IMR-90 (cell line): Measurements from ENCODE around the gene NOSTRIN. TPM values are rescaled to one million over a fixed set of nuclear protein-coding genes. Genes with fewer than 3 reads are reported as not detected.

ENCODE experiments used
- ATAC-seq: fragments of 200-7000 bp; cut with Tn5 transposase; 2 replicates; pipeline ENCODE4 v1.9.1; 2020; ENCODE audit warnings: low read depth, mild to moderate bottlenecking, moderate library complexity
- BruUV-seq: library from RNA; stranded (reverse); fragments of 400-500 nt; replicated peaks from 2 replicates; lab custom pipeline; 2021; lab: Mats Ljungman, UMichigan
- CTCF ChIA-PET: fragments of 300-600 bp; formaldehyde crosslinking; extraction: SDS; loops from one replicate; lab custom pipeline; 2021; ENCODE audit warnings: antibody characterized with exemption; lab: Yijun Ruan, JAX
- POLR2A ChIA-PET: fragments of 300-600 bp; sonication (Branson Sonifier 250); formaldehyde crosslinking; loops from one replicate; lab custom pipeline; 2022; ENCODE audit warnings: antibody characterized with exemption; ENCODE audit not compliant: unreplicated experiment; lab: Charles Lee
- DNase-seq: peaks from one replicate; pipeline ENCODE4 v3.0.0; 2013
- H2AFZ ChIP-seq: replicated peaks from 2 replicates; pipeline ENCODE3; 2013; ENCODE audit warnings: low read length, mild to moderate bottlenecking; ENCODE audit not compliant: poor library complexity
- H2AK5ac ChIP-seq: 2 replicates; pipeline ENCODE4 v1.6.1; 2013; ENCODE audit warnings: low read depth, low read length, inconsistent platforms
- H2AK9ac ChIP-seq: replicated peaks from 2 replicates; pipeline ENCODE3; 2013; ENCODE audit warnings: mild to moderate bottlenecking, low read depth, low read length, moderate library complexity; ENCODE audit not compliant: poor library complexity
- H2BK120ac ChIP-seq: 2 replicates; pipeline ENCODE4 v1.6.1; 2013; ENCODE audit warnings: low read depth, low read length, inconsistent platforms
- H2BK15ac ChIP-seq: 3 replicates; pipeline ENCODE4 v1.6.1; 2013; ENCODE audit warnings: low read depth, low read length, inconsistent platforms
- H2BK20ac ChIP-seq: 2 replicates; pipeline ENCODE4 v1.6.1; 2013; ENCODE audit warnings: low read depth, mild to moderate bottlenecking, inconsistent platforms, low read length, moderate library complexity
- H2BK5ac ChIP-seq: 2 replicates; pipeline ENCODE4 v1.6.1; 2013; ENCODE audit warnings: mild to moderate bottlenecking, low read depth, low read length, inconsistent platforms; ENCODE audit not compliant: poor library complexity, severe bottlenecking
- H3K14ac ChIP-seq: replicated peaks from 2 replicates; pipeline ENCODE4 v1.6.1; 2013; ENCODE audit warnings: low read depth, low read length, inconsistent platforms
- H3K18ac ChIP-seq: 2 replicates; pipeline ENCODE4 v1.6.1; 2013; ENCODE audit warnings: low read depth, low read length, control low read depth
- H3K23ac ChIP-seq: 2 replicates; pipeline ENCODE4 v1.6.1; 2013; ENCODE audit warnings: low read depth, low read length, inconsistent platforms
- H3K27ac ChIP-seq: 2 replicates; pipeline ENCODE4 v1.5.1; 2013; ENCODE audit warnings: mild to moderate bottlenecking, control low read depth, low read length; ENCODE audit not compliant: insufficient read depth
- H3K27me3 ChIP-seq: 2 replicates; pipeline ENCODE4 v1.6.1; 2013; ENCODE audit warnings: low read length; ENCODE audit not compliant: control insufficient read depth, insufficient read depth
- H3K36me3 ChIP-seq: 2 replicates; pipeline ENCODE4 v1.6.1; 2013; ENCODE audit warnings: low read length, mixed read lengths; ENCODE audit not compliant: control insufficient read depth, insufficient read depth
- H3K4ac ChIP-seq: 2 replicates; pipeline ENCODE4 v1.6.1; 2013; ENCODE audit warnings: low read depth, low read length, inconsistent platforms
- H3K4me1 ChIP-seq: 2 replicates; pipeline ENCODE4 v1.6.1; 2013; ENCODE audit warnings: low read length, mixed read lengths; ENCODE audit not compliant: control insufficient read depth, insufficient read depth
- H3K4me2 ChIP-seq: 2 replicates; pipeline ENCODE4 v1.6.1; 2013; ENCODE audit warnings: low read depth, mild to moderate bottlenecking, control low read depth, low read length, moderate library complexity
- H3K4me3 ChIP-seq: 2 replicates; pipeline ENCODE4 v1.5.1; 2013; ENCODE audit warnings: low read depth, mild to moderate bottlenecking, control low read depth, low read length, moderate library complexity; ENCODE audit not compliant: insufficient read depth
- H3K56ac ChIP-seq: 2 replicates; pipeline ENCODE4 v1.6.1; 2013; ENCODE audit warnings: low read length, inconsistent platforms; ENCODE audit not compliant: insufficient read depth; ENCODE audit errors: extremely low read depth
- H3K79me1 ChIP-seq, 2 experiments: 2 replicates each; pipeline ENCODE4 v1.6.1; 2013; ENCODE audit warnings: low read length in 2 of 2, inconsistent platforms in 1 of 2, low read depth in 1 of 2
- H3K9ac ChIP-seq: 2 replicates; pipeline ENCODE4 v1.6.1; 2013; ENCODE audit warnings: low read depth, low read length, control low read depth
- H3K9me1 ChIP-seq: 2 replicates; pipeline ENCODE4 v1.6.1; 2013; ENCODE audit warnings: low read length, inconsistent platforms; ENCODE audit not compliant: insufficient read depth
- H3K9me3 ChIP-seq: 2 replicates; pipeline ENCODE4 v1.6.1; 2013; ENCODE audit warnings: low read length; ENCODE audit not compliant: control insufficient read depth, insufficient read depth
- H4K20me1 ChIP-seq: 2 replicates; pipeline ENCODE4 v1.6.1; 2013; ENCODE audit warnings: low read length, inconsistent platforms; ENCODE audit not compliant: insufficient read depth
- H4K5ac ChIP-seq: 2 replicates; pipeline ENCODE4 v1.6.1; 2013; ENCODE audit warnings: mild to moderate bottlenecking, low read depth, low read length, control low read depth
- H4K8ac ChIP-seq, 2 experiments: 2 replicates each; pipeline ENCODE4 v1.6.1; 2013; ENCODE audit warnings: low read depth in 2 of 2, low read length in 2 of 2, control low read depth in 1 of 2, inconsistent platforms in 1 of 2
- H4K91ac ChIP-seq: 2 replicates; pipeline ENCODE4 v1.6.1; 2013; ENCODE audit warnings: low read depth, low read length, inconsistent platforms; ENCODE audit not compliant: insufficient read depth
- MXI1 ChIP-seq: IDR thresholded peaks from 2 replicates; pipeline ENCODE4 v1.6.1; 2012; ENCODE audit warnings: low read depth, mild to moderate bottlenecking, low read length, moderate library complexity, borderline replicate concordance
- WGBS, 2 experiments: methylation state at CpG; one replicate each; pipeline versions ENCODE4 v1.1.5 to v1.1.7; 2013; ENCODE audit warnings: missing lambda C conversion rate in 2 of 2; ENCODE audit not compliant: insufficient read length in 1 of 2; ENCODE audit errors: extremely low coverage in 2 of 2; 5-methylcytosine and 5-hydroxymethylcytosine counted together
- dilution Hi-C: fragments of 300-500 bp; cut with HindIII; formaldehyde crosslinking; loops from one replicate; pipeline ENCODE4 v1.14.3; 2018; ENCODE audit warnings: low sequenced_read_pairs; ENCODE audit not compliant: unreplicated experiment
- in situ Hi-C: fragments of 300-500 bp; cut with MboI; formaldehyde crosslinking; loops from 3 replicates; pipeline ENCODE4 v1.14.3; 2019; ENCODE audit warnings: low sequenced_read_pairs, inconsistent platforms, mixed read lengths
- intact Hi-C: fragments of 100-400 bp; cut with micrococcal nuclease; formaldehyde crosslinking; loops from 2 replicates; pipeline ENCODE4 v1.10.0; 2022
- polyA plus RNA-seq, 3 experiments: library from polyadenylated mRNA; depleted of rRNA; stranded (reverse); fragments of >200 nt; gene quantifications; 2 replicates each; pipeline ENCODE4 v1.2.3, GENCODE V29; 2012; ENCODE audit warnings: low replicate concordance in 1 of 3
- total RNA-seq: library from RNA; depleted of rRNA; stranded (reverse); fragments of >200 nt; gene quantifications from 2 replicates; pipeline ENCODE4 v1.2.3, GENCODE V29; 2012

NOSTRIN gene
- total and polyA plus RNA-seq, 2 of the 4 experiments (the other 2 are of a cell fraction): 0.15 to 0.18 TPM

- H2AK9ac ChIP-seq: no peak overlapping the region
- no peak overlapping the region for H4K91ac ChIP-seq
- H3K36me3 ChIP-seq: no peaks in the 10 kb centered on the region
- H2BK15ac ChIP-seq: no peak overlapping the region
- H3K9ac ChIP-seq: no peak overlapping the region
- H3K4me3 ChIP-seq: no peak overlapping the region
- no CpG with 5 or more reads among the region's 1 CpG for WGBS, 2 experiments
- no peaks in the 10 kb centered on the region for H3K4me1 ChIP-seq
- no peak overlapping the region for H2AK5ac ChIP-seq
- H4K5ac ChIP-seq: no peak overlapping the region
- no peak overlapping the region for H2BK5ac ChIP-seq
- H3K27ac ChIP-seq: no peak overlapping the region
- H3K4ac ChIP-seq: no peak overlapping the region
- H2BK120ac ChIP-seq: no peak overlapping the region
- no peak overlapping the region for H2AFZ ChIP-seq
- no peak overlapping the region for H3K14ac ChIP-seq
- no peaks in the 10 kb centered on the region for H3K9me3 ChIP-seq
- dilution Hi-C loops (no loop called here), intact Hi-C loops (no loop called here), in situ Hi-C loops (loop anchor here (25.0 kb wide), 1 partner anchor 760 kb away; no protein-coding TSS in a partner anchor)
- no peaks in the 10 kb centered on the region for H3K9me1 ChIP-seq
- CTCF ChIA-PET: no interaction called here
- BruUV-seq: no TSS peak
- 0 out of 2 replicates have a peak, but pooled peaks cover 1% of the 10 kb centered on the region for H3K27me3 ChIP-seq
- TF ChIP-seq MXI1: no peak
- no peaks in the 10 kb centered on the region for H3K79me1 ChIP-seq
- H3K18ac ChIP-seq: no peak overlapping the region
- H2BK20ac ChIP-seq: no peak overlapping the region
- no peak for ATAC-seq
- H3K4me2 ChIP-seq: no peak overlapping the region
- POLR2A ChIA-PET: no interaction called here
- H3K56ac ChIP-seq: no peak overlapping the region
- DNase-seq: no peak
- no peak overlapping the region for H3K23ac ChIP-seq
- no peak overlapping the region for H4K8ac ChIP-seq
- no peaks in the 10 kb centered on the region for H4K20me1 ChIP-seq
These were observed 95.0 kb downstream of the NOSTRIN start for GRCh38 chr2:168897449-168897848.
